NK-92 (cell line): Measurements from ENCODE around the gene FNDC10.

Experiments used
- DNase-seq: peaks from one replicate; lab custom pipeline; 2025; ENCODE audit not compliant: unreplicated experiment; lab: John Stamatoyannopoulos, UW

Gene FNDC10

DNA sequence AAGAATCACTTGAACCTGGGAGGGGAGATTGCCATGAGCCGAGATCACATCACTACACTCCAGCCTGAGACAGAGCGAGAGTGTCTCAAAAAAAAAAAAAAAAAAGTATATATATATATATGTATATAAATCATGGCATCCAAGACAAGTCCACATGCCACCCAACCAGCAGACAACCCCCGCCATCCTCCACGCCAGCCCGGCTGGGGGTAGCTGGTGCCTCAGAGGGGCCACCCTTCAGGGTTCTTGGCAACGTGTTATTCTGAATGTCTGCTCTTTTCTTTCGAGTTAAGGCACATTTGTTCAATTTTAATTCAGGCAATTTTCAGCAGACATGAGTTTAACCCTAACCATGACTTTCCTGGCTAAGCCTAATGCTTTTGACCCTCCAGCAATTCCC is 49.8 kb downstream of the FNDC10 start:
- DNase-seq = no peak

GRCh38 chr1:1548591-1548990 is 51.3 kb downstream of the FNDC10 start:
- no peak for DNase-seq
